MCF 10A (cell line): ENCODE measurements around the gene FBXW7. TPM values are rescaled to one million over a fixed set of nuclear protein-coding genes. Genes with fewer than 3 reads are reported as not detected.
A peak's percentile ranks its signal among the peaks of the same experiment; 100 is the strongest.

Experiments used
- BruUV-seq: library from RNA; stranded (reverse); fragments of 400-500 nt; replicated peaks from 2 replicates; lab custom pipeline; 2021; lab: Mats Ljungman, UMichigan
- CTCF ChIA-PET: fragments of 300-600 bp; sonication (Branson Sonifier 250); formaldehyde crosslinking; extraction: SDS; loops from one replicate; lab custom pipeline; 2021; ENCODE audit warnings: antibody characterized with exemption, inconsistent platforms; lab: Yijun Ruan, JAX
- POLR2A ChIA-PET: fragments of 300-600, 350-650 bp; sonication (Branson Sonifier 250); formaldehyde crosslinking; extraction: SDS; loops from one replicate; lab custom pipeline; 2020; ENCODE audit warnings: antibody characterized with exemption, inconsistent platforms; lab: Yijun Ruan, JAX
- DNase-seq: peaks from one replicate; pipeline ENCODE4 v3.0.0-alpha.2; 2018; ENCODE audit not compliant: unreplicated experiment
- H3K27ac Mint-ChIP-seq: one replicate; pipeline ENCODE4 v1.8.0; 2022; ENCODE audit warnings: mild to moderate bottlenecking, low read depth, mixed read lengths; ENCODE audit not compliant: unreplicated experiment
- H3K27me3 Mint-ChIP-seq: one replicate; pipeline ENCODE4 v1.8.0; 2022; ENCODE audit warnings: mixed read lengths; ENCODE audit not compliant: insufficient read depth, unreplicated experiment
- H3K36me3 Mint-ChIP-seq: one replicate; pipeline ENCODE4 v1.8.0; 2022; ENCODE audit warnings: mild to moderate bottlenecking, moderate library complexity, mixed read lengths; ENCODE audit not compliant: insufficient read depth, unreplicated experiment
- H3K4me1 Mint-ChIP-seq: one replicate; pipeline ENCODE4 v1.8.0; 2022; ENCODE audit warnings: mixed read lengths; ENCODE audit not compliant: insufficient read depth, unreplicated experiment
- H3K4me3 Mint-ChIP-seq: one replicate; pipeline ENCODE4 v1.8.0; 2022; ENCODE audit warnings: mild to moderate bottlenecking, moderate library complexity, mixed read lengths; ENCODE audit not compliant: unreplicated experiment
- H3K9me3 Mint-ChIP-seq: one replicate; pipeline ENCODE4 v1.8.0; 2022; ENCODE audit warnings: mixed read lengths; ENCODE audit not compliant: unreplicated experiment
- intact Hi-C: fragments of 100-400 bp; cut with micrococcal nuclease; formaldehyde crosslinking; loops from 2 replicates; pipeline ENCODE4 v1.14.1; 2022
- total RNA-seq: library from RNA; stranded (reverse); gene quantifications from 2 replicates; pipeline ENCODE4 v1.2.3, GENCODE V29; 2022
- TF ChIP-seq, protein P1 (sequence below): fragments of 200-600 bp; IDR thresholded peaks from one replicate; pipeline ENCODE4 v1.8.0; 2022; ENCODE audit warnings: antibody characterized with exemption, mild to moderate bottlenecking; ENCODE audit not compliant: unreplicated experiment

The FBXW7 gene
- total RNA-seq, 1 experiment from 2014 or later = 40.2 TPM

DNA sequence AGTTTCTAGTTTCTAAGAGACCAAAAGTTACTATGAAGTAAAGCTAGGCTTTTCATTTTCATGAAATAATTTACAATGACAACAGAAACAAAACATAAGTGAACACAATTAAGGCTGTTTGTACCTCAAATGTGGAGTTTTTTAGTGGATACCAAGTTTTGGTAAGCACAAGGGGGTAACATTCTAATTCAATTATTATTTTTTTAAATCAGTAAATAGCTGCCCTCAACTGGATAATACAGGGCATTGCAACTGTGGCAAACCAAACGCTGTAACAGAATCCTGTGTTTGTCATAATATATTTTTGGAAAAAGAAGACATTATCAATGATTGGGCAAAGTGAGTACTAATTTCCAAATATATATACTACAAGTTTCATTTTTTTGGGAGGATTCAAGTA lies 150.3 kb downstream of the FBXW7 start:
- peak; percentile 18 for DNase-seq
- no peaks in the 10 kb centered on the region for H3K27me3 Mint-ChIP-seq
- no peaks in the 10 kb centered on the region for H3K36me3 Mint-ChIP-seq
- ChIA-PET POLR2A (interaction anchor here (0.7 to 1.0 kb wide), 2 partner anchors 279 to 975 kb away, joined by 3 to 5 read pairs; no protein-coding TSS in a partner anchor), CTCF (interaction anchor here (0.6 to 1.5 kb wide), 9 partner anchors 8 to 896 kb away, joined by 3 to 4 read pairs (median 3); partner anchors contain the start of gene GATB)
- peak overlapping the region; percentile 9 for H3K27ac Mint-ChIP-seq
- no peak overlapping the region for H3K4me3 Mint-ChIP-seq
- H3K9me3 Mint-ChIP-seq = no peaks in the 10 kb centered on the region
- TF ChIP-seq, protein P1, sequence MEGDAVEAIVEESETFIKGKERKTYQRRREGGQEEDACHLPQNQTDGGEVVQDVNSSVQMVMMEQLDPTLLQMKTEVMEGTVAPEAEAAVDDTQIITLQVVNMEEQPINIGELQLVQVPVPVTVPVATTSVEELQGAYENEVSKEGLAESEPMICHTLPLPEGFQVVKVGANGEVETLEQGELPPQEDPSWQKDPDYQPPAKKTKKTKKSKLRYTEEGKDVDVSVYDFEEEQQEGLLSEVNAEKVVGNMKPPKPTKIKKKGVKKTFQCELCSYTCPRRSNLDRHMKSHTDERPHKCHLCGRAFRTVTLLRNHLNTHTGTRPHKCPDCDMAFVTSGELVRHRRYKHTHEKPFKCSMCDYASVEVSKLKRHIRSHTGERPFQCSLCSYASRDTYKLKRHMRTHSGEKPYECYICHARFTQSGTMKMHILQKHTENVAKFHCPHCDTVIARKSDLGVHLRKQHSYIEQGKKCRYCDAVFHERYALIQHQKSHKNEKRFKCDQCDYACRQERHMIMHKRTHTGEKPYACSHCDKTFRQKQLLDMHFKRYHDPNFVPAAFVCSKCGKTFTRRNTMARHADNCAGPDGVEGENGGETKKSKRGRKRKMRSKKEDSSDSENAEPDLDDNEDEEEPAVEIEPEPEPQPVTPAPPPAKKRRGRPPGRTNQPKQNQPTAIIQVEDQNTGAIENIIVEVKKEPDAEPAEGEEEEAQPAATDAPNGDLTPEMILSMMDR = peak; percentile 48
- intact Hi-C loops = loop anchor here (1.0 to 5.0 kb wide), 2 partner anchors 773 to 1023 kb away; no protein-coding TSS in a partner anchor
- H3K4me1 Mint-ChIP-seq = peaks cover 10% of the 10 kb centered on the region
- no TSS peak for BruUV-seq

GRCh38 chr4:152382057-152382785 lies 153.7 kb downstream of the FBXW7 start:
- Mint-ChIP-seq H3K27ac (no peak overlapping the region), H3K36me3 (no peaks in the 10 kb centered on the region), H3K4me1 (peaks cover 10% of the 10 kb centered on the region), H3K27me3 (no peaks in the 10 kb centered on the region), H3K9me3 (no peaks in the 10 kb centered on the region), H3K4me3 (no peak overlapping the region)
- CTCF ChIA-PET = interaction anchor here (0.6 to 1.5 kb wide), 2 partner anchors 9 to 559 kb away, joined by 3 read pairs; no protein-coding TSS in a partner anchor
- no peak for DNase-seq
- BruUV-seq = no TSS peak
- TF ChIP-seq, protein P1 = no peak
- intact Hi-C loops = no loop called here
- POLR2A ChIA-PET = interaction anchor here (1.4 to 1.8 kb wide), 2 partner anchors 27 to 31 kb away, joined by 3 to 4 read pairs; no protein-coding TSS in a partner anchor

DNA sequence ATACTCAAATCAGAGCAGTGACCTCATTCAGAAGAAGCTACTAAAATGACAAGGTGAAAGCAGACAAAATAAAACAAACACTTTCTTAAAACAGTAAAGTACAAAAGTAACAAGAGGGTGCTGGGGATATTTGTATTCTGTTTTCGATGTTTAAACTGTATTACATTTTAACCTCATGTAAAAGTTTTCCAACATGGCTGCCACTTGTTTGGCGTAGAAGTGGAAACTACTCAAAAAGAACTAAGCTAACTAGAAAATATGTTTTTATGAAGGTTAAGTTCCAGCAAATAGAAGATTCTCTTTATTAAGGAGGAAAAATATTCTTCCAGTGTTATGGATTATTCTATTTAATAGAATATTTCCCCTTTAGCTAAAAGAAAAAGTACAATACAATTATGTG lies 155.0 kb downstream of the FBXW7 start:
- Mint-ChIP-seq H3K27me3 (no peaks in the 10 kb centered on the region), H3K36me3 (no peaks in the 10 kb centered on the region), H3K9me3 (no peaks in the 10 kb centered on the region), H3K4me3 (no peak overlapping the region), H3K27ac (no peak overlapping the region), H3K4me1 (peaks cover 10% of the 10 kb centered on the region)
- DNase-seq = no peak
- no TSS peak for BruUV-seq
- intact Hi-C loops = no loop called here
- TF ChIP-seq, protein P1 = no peak
- POLR2A ChIA-PET = interaction anchor here (0.6 to 1.1 kb wide), 2 partner anchors 20 to 651 kb away, joined by 3 read pairs; no protein-coding TSS in a partner anchor
- CTCF ChIA-PET = interaction anchor here (0.5 to 1.3 kb wide), 2 partner anchors 183 to 696 kb away, joined by 3 read pairs; no protein-coding TSS in a partner anchor

GRCh38 chr4:152380185-152380584 lies 155.7 kb downstream of the FBXW7 start:
- H3K4me3 Mint-ChIP-seq = no peak overlapping the region
- intact Hi-C loops = no loop called here
- POLR2A ChIA-PET = interaction anchor here (2.2 kb wide), 1 partner anchor 28 kb away, joined by 7 read pairs; no protein-coding TSS in a partner anchor
- CTCF ChIA-PET = no interaction called here
- no peak for DNase-seq
- no TSS peak for BruUV-seq
- no peak overlapping the region for H3K27ac Mint-ChIP-seq
- no peaks in the 10 kb centered on the region for H3K27me3 Mint-ChIP-seq
- no peaks in the 10 kb centered on the region for H3K9me3 Mint-ChIP-seq
- no peaks in the 10 kb centered on the region for H3K36me3 Mint-ChIP-seq
- H3K4me1 Mint-ChIP-seq = peaks cover 10% of the 10 kb centered on the region
- TF ChIP-seq, protein P1 = no peak
